IPS DF 6.9 (cell line): ENCODE measurements around the gene PHF19.

ENCODE experiments used
- DNase-seq: peaks from one replicate; pipeline ENCODE4 v3.0.0-alpha.2; 2013; ENCODE audit warnings: low read depth, low spot score
- H3K27ac ChIP-seq: one replicate; pipeline ENCODE4 v1.5.1; 2013; ENCODE audit warnings: low read length, control low read depth
- H3K27me3 ChIP-seq: 2 replicates; pipeline ENCODE4 v1.6.1; 2013; ENCODE audit warnings: mild to moderate bottlenecking, low read length; ENCODE audit not compliant: control insufficient read depth, insufficient read depth
- H3K36me3 ChIP-seq: 2 replicates; pipeline ENCODE4 v1.6.1; 2013; ENCODE audit warnings: low read length; ENCODE audit not compliant: control insufficient read depth, insufficient read depth
- H3K4me1 ChIP-seq: 2 replicates; pipeline ENCODE4 v1.6.1; 2013; ENCODE audit warnings: low read length; ENCODE audit not compliant: control insufficient read depth, insufficient read depth
- H3K4me3 ChIP-seq: 2 replicates; pipeline ENCODE4 v1.5.1; 2013; ENCODE audit warnings: mild to moderate bottlenecking, low read length
- H3K9me3 ChIP-seq: 2 replicates; pipeline ENCODE4 v1.6.1; 2013; ENCODE audit warnings: low read length, inconsistent platforms; ENCODE audit not compliant: control insufficient read depth, insufficient read depth
- WGBS: extraction: QIAGEN DNeasy Blood & Tissue Kit; methylation state at CpG from one replicate; pipeline ENCODE4 v1.1.7; 2013; ENCODE audit warnings: mixed read lengths, missing lambda C conversion rate; ENCODE audit not compliant: insufficient read length, insufficient coverage; 5-methylcytosine and 5-hydroxymethylcytosine counted together

Gene PHF19

GRCh38 chr9:120864719-120865118 is 12.3 kb downstream of the PHF19 start:
- H3K36me3 ChIP-seq: peaks cover 6% of the 10 kb centered on the region; the same call in 1 of the 2 replicates
- 100% methylated on average over 1 of the region's 5 CpGs for WGBS
- H3K4me3 ChIP-seq: no peak overlapping the region
- no peaks in the 10 kb centered on the region for H3K27me3 ChIP-seq
- H3K4me1 ChIP-seq: peaks cover 1% of the 10 kb centered on the region; the same call in 1 of the 2 replicates
- H3K27ac ChIP-seq: no peak overlapping the region
- DNase-seq: no peak
- no peaks in the 10 kb centered on the region for H3K9me3 ChIP-seq

DNA sequence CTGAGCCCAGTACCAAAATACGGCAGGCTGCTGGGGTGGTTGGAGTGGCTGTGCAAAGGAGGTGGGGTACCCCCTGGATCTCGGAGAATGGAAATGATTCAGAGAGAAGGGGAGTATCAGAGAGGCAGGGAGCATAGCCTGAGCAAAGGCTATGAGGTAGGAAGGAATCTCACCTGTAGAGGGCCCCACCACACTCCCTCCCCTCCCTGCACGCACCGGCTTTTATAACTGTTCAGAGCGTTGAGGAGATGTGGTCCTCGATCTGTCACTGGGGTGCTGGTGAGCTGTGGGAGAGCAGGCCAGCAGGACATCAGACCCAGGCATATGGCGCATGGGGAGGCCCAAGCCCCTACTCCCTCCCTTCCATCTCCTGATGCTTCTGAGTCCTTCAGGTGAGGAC is 13.2 kb downstream of the PHF19 start:
- Histone ChIP-seq H3K4me3 (no peak overlapping the region), H3K27ac (no peak overlapping the region), H3K4me1 (no peaks in the 10 kb centered on the region; the same call in 1 of the 2 replicates), H3K9me3 (no peaks in the 10 kb centered on the region), H3K27me3 (no peaks in the 10 kb centered on the region), H3K36me3 (peaks cover 6% of the 10 kb centered on the region; the same call in 1 of the 2 replicates)
- no peak for DNase-seq
- WGBS: no CpG with 5 or more reads among the region's 7 CpGs

GRCh38 chr9:120862452-120862851 is 14.5 kb downstream of the PHF19 start:
- DNase-seq: no peak
- no CpG with 5 or more reads among the region's 12 CpGs for WGBS
- Histone ChIP-seq H3K4me1 (no peaks in the 10 kb centered on the region), H3K27me3 (no peaks in the 10 kb centered on the region), H3K36me3 (peaks cover 10% of the 10 kb centered on the region), H3K27ac (no peak overlapping the region), H3K4me3 (no peak overlapping the region), H3K9me3 (no peaks in the 10 kb centered on the region)

DNA sequence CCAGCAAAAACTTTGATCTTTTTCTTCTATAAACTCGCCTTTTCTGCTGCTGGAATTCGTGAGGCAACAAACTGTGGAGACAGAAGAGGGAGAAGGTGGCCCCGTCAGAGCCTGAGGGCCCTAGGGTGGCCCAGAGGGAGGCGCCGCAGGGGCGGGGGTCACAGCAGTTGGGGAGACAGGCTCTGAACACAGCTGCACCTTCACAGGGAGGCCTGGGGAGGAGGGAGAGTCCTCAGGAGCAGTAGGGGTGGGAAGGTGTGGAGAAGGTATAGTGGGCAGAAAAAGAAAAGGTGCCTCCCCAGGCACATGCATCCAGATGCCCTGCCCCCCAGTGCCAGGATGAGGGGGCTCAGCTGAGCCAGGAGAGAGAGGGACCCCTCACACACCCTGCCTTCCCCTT is 15.1 kb downstream of the PHF19 start:
- H3K4me3 ChIP-seq: no peak overlapping the region

DNA sequence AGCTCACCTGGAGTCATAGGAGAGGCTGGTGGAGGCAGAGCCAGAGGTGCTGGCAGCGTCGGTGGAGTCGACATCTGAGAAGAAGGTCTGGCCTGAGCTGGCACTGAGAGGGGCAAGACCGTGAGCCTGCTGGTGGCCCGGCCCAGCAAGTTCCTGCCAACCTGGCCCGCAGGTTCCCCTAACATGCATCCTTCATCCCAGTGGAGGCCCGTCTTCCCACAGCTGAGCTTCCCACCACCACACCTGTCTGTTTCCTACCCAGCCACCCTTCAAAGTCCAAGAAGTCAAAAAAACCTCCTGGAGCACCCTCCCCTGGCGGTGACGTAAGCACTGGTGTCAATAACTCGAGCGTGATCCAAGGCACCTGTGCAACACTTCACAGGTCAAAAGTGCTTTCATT is 16.9 kb downstream of the PHF19 start:
- no peaks in the 10 kb centered on the region for H3K4me1 ChIP-seq
- H3K4me3 ChIP-seq: no peak overlapping the region
- WGBS: no CpG with 5 or more reads among the region's 11 CpGs
- H3K36me3 ChIP-seq: peaks cover 6% of the 10 kb centered on the region
- H3K9me3 ChIP-seq: no peaks in the 10 kb centered on the region
- no peak for DNase-seq
- H3K27ac ChIP-seq: no peak overlapping the region
- no peaks in the 10 kb centered on the region for H3K27me3 ChIP-seq

More for the DNA sequence above, 15.1 kb downstream of the PHF19 start:
- Histone ChIP-seq H3K27ac (no peak overlapping the region), H3K36me3 (peaks cover 10% of the 10 kb centered on the region), H3K9me3 (no peaks in the 10 kb centered on the region), H3K4me1 (no peaks in the 10 kb centered on the region), H3K27me3 (no peaks in the 10 kb centered on the region)
- DNase-seq: no peak
- no CpG with 5 or more reads among the region's 6 CpGs for WGBS

- H3K4me3 ChIP-seq: no peak overlapping the region
- no peak overlapping the region for H3K27ac ChIP-seq
- no peak for DNase-seq
- H3K4me1 ChIP-seq: no peaks in the 10 kb centered on the region
- H3K9me3 ChIP-seq: no peaks in the 10 kb centered on the region
- H3K27me3 ChIP-seq: no peaks in the 10 kb centered on the region
- no CpG with 5 or more reads among the region's 6 CpGs for WGBS
- H3K36me3 ChIP-seq: peaks cover 6% of the 10 kb centered on the region
Measured at GRCh38 chr9:120859361-120859760, 17.6 kb downstream of the PHF19 start.

DNA sequence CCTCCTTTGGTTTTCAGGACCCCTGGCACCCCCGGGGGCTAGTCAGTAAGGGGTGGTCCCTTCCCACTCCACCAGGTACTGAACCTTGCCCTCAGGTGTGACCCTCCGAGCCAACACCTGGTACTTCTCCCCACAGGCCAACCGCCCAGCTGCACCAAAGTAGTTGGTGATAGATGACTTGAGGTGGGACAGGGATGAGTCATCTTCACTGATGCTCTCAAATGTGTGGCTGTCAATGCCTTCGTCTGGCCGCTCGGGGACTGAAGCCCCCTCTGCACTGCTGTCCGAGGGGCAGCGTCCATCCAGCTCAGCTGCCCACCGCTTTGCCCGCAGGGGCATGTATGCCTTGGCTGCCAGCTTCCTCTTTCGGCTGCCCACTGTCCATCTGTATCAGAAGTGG is 19.1 kb downstream of the PHF19 start:
- Histone ChIP-seq H3K4me3 (no peak overlapping the region), H3K9me3 (no peaks in the 10 kb centered on the region), H3K27ac (no peak overlapping the region), H3K4me1 (no peaks in the 10 kb centered on the region), H3K36me3 (peaks cover 6% of the 10 kb centered on the region; the same call in 1 of the 2 replicates), H3K27me3 (no peaks in the 10 kb centered on the region)
- DNase-seq: no peak
- WGBS: no CpG with 5 or more reads among the region's 11 CpGs

DNA sequence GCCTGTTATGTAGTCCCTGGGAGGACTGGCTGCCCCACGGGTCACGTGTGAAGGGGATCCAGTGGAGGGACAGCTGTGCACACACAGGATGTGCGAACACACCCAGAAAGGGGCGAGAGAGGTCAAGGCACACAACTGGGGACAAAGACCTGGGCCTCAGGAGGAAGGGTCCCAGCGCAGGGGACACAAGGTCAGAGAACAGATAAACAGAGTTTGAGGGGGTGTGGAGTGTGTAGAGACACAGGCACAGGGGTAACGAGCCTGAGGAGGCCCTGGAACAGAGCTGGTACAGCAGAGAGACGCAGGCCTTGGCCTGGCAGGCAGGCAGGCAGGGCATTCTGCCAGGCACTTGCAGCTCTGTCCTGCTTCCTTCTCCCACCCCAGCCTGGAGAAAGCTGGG is 19.5 kb downstream of the PHF19 start:
- no CpG with 5 or more reads among the region's 7 CpGs for WGBS
- no peaks in the 10 kb centered on the region for H3K27me3 ChIP-seq
- no peak overlapping the region for H3K27ac ChIP-seq
- no peaks in the 10 kb centered on the region for H3K9me3 ChIP-seq
- no peak for DNase-seq
- peaks cover 2% of the 10 kb centered on the region; the same call in 1 of the 2 replicates for H3K4me1 ChIP-seq
- peaks cover 6% of the 10 kb centered on the region; the same call in 1 of the 2 replicates for H3K36me3 ChIP-seq
- H3K4me3 ChIP-seq: no peak overlapping the region

DNA sequence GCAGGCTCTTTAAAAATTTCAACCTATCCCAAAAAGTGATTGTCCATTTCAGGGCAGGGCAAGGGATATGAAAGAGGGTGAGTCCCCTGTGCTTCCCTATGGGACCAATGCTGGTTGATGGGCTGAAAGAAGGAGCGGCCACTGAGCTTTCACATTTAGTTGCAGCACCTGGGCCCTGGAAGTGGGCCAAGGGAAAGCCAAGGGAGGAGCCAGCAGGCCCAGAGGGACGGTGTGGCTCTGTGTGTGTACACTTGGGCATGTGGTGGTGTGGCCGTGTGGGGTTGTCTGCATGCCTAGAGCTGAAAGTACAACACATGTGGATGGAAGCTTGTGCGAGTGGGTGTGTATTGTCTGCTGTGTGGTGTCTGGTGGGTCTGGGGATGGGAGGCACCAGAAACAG is 20.3 kb downstream of the PHF19 start:
- H3K27me3 ChIP-seq: no peaks in the 10 kb centered on the region
- H3K36me3 ChIP-seq: peaks cover 4% of the 10 kb centered on the region; the same call in 1 of the 2 replicates
- no peak overlapping the region for H3K27ac ChIP-seq
- WGBS: no CpG with 5 or more reads among the region's 4 CpGs
- H3K9me3 ChIP-seq: no peaks in the 10 kb centered on the region
- no peak overlapping the region for H3K4me3 ChIP-seq
- no peak for DNase-seq
- H3K4me1 ChIP-seq: peaks cover 2% of the 10 kb centered on the region; the same call in 1 of the 2 replicates

- Histone ChIP-seq H3K4me1 (peaks cover 2% of the 10 kb centered on the region; the same call in 1 of the 2 replicates), H3K9me3 (no peaks in the 10 kb centered on the region), H3K27me3 (no peaks in the 10 kb centered on the region), H3K36me3 (peaks cover 4% of the 10 kb centered on the region; the same call in 1 of the 2 replicates), H3K27ac (no peak overlapping the region), H3K4me3 (no peak overlapping the region)
- no CpG with 5 or more reads among the region's 7 CpGs for WGBS
- no peak for DNase-seq
Measured at GRCh38 chr9:120855827-120856670, 20.9 kb downstream of the PHF19 start.
